WI38 (cell line): ENCODE data around the gene GLCCI1.

ENCODE experiments used
- H3K4me3 ChIP-seq: 2 replicates; pipeline ENCODE4 v1.5.1; 2011; ENCODE audit warnings: low read depth, mild to moderate bottlenecking, control low read depth, low read length
- CTCF ChIP-seq: IDR thresholded peaks from 2 replicates; pipeline ENCODE4 v1.5.1; 2012; ENCODE audit warnings: low read depth, mild to moderate bottlenecking, control low read depth, low read length

Gene GLCCI1

GRCh38 chr7:8000315-8000941 lies 31.8 kb downstream of the GLCCI1 start:
- no peak overlapping the region for H3K4me3 ChIP-seq
- TF ChIP-seq CTCF, result no peak

GRCh38 chr7:8003077-8003476 lies 34.5 kb downstream of the GLCCI1 start:
- no peak overlapping the region for H3K4me3 ChIP-seq
- TF ChIP-seq CTCF, result no peak

- TF ChIP-seq CTCF, result no peak
Observed at GRCh38 chr7:8005279-8005678, 36.7 kb downstream of the GLCCI1 start.

GRCh38 chr7:8014399-8014798 lies 45.8 kb downstream of the GLCCI1 start:
- H3K4me3 ChIP-seq, result no peak overlapping the region

More at GRCh38 chr7:8005279-8005678, 36.7 kb downstream of the GLCCI1 start:
- no peak overlapping the region for H3K4me3 ChIP-seq

GRCh38 chr7:8015100-8015745 lies 46.6 kb downstream of the GLCCI1 start:
- no peak for TF ChIP-seq CTCF
- H3K4me3 ChIP-seq, result no peak overlapping the region

More at GRCh38 chr7:8014399-8014798, 45.8 kb downstream of the GLCCI1 start:
- no peak for TF ChIP-seq CTCF

- H3K4me3 ChIP-seq, result no peak overlapping the region
- TF ChIP-seq CTCF, result no peak
Observed at GRCh38 chr7:8015746-8016120, 47.1 kb downstream of the GLCCI1 start.

GRCh38 chr7:8017423-8017822 lies 48.8 kb downstream of the GLCCI1 start:
- no peak for TF ChIP-seq CTCF
- H3K4me3 ChIP-seq, result no peak overlapping the region
